Upper lobe of right lung (tissue), 1 donor: Measurements from ENCODE around the gene C10orf71. TPM values are rescaled to one million over a fixed set of nuclear protein-coding genes. Genes with fewer than 3 reads are reported as not detected.

ENCODE experiments used
- ATAC-seq: fragments of 200-7000 bp; cut with Tn5 transposase; one replicate; pipeline ENCODE4 v1.9.1; 2020; ENCODE audit warnings: mild to moderate bottlenecking, moderate library complexity
- DNase-seq: peaks from one replicate; pipeline ENCODE4 v3.0.0-alpha.2; 2020
- H3K27ac ChIP-seq: fragments of 200-600 bp; one replicate; pipeline ENCODE4 v1.8.0; 2022
- H3K27me3 ChIP-seq: fragments of 200-600 bp; one replicate; pipeline ENCODE4 v1.8.0; 2022; ENCODE audit warnings: mild to moderate bottlenecking
- H3K36me3 ChIP-seq: fragments of 200-600 bp; one replicate; pipeline ENCODE4 v1.8.0; 2022
- H3K4me1 ChIP-seq: fragments of 200-600 bp; one replicate; pipeline ENCODE4 v1.8.0; 2022
- H3K4me3 ChIP-seq: fragments of 200-600 bp; one replicate; pipeline ENCODE4 v1.8.0; 2022; ENCODE audit warnings: mild to moderate bottlenecking
- H3K9me3 ChIP-seq: fragments of 200-600 bp; one replicate; pipeline ENCODE4 v1.8.0; 2022
- intact Hi-C: fragments of 100-400 bp; cut with DNase I; formaldehyde crosslinking; loops from one replicate; pipeline ENCODE4 v1.11.0; 2022
- total RNA-seq: library from RNA; stranded (reverse); fragmentation: NEBNext Ultra II Directional; extraction: Animal tissue kit (Norgen Biotek cat#: 25700); gene quantifications from one replicate; pipeline ENCODE4 v1.2.1, GENCODE V29; 2021
- TF ChIP-seq, protein P1 (sequence below): fragments of 200-600 bp; IDR thresholded peaks from one replicate; pipeline ENCODE4 v1.8.0; 2022; ENCODE audit warnings: antibody characterized with exemption
- donor health status: DM: no; HTN: yes; CAD: no; lungs with severe emphysema.

The C10orf71 gene
- total RNA-seq, 1 donor from 2014 or later, result not detected

DNA sequence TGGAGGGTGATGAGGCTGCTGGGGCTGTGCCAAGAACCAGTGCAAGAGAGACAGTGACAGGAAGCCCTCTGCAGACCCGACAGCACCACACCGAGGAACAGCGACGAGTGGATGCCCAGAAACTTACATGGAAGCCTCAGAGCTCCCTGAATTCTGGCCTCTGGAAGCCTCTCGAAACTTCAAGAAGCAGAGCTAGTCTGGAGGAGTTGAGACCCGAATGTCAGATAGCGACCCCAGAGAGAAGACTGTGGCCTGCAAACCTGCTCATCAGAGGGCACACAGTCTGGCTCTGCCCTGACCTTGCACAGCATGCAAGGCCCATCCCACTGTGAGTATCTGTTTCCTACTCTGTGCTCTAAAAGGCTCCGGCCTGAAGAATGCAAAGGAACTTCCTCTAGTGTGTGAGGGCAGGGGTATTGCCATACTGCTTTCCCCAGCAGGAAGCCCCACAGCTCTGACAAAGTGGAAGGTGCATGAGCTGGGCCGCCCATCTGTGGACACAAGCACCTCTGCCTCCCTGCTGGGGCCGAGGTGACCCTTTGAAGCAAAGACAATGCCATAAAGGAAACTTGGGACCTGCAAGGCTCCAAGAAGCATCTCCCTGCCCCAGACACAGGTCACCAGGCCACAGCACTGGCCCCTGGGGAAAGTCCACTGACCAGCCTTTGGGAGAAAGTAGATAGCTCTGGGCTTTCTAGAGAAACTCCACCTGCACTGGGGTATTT, 10.5 kb upstream of the C10orf71 start:
- no peaks in the 10 kb centered on the region for H3K36me3 ChIP-seq
- TF ChIP-seq, protein P1, sequence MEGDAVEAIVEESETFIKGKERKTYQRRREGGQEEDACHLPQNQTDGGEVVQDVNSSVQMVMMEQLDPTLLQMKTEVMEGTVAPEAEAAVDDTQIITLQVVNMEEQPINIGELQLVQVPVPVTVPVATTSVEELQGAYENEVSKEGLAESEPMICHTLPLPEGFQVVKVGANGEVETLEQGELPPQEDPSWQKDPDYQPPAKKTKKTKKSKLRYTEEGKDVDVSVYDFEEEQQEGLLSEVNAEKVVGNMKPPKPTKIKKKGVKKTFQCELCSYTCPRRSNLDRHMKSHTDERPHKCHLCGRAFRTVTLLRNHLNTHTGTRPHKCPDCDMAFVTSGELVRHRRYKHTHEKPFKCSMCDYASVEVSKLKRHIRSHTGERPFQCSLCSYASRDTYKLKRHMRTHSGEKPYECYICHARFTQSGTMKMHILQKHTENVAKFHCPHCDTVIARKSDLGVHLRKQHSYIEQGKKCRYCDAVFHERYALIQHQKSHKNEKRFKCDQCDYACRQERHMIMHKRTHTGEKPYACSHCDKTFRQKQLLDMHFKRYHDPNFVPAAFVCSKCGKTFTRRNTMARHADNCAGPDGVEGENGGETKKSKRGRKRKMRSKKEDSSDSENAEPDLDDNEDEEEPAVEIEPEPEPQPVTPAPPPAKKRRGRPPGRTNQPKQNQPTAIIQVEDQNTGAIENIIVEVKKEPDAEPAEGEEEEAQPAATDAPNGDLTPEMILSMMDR, result no peak

DNA sequence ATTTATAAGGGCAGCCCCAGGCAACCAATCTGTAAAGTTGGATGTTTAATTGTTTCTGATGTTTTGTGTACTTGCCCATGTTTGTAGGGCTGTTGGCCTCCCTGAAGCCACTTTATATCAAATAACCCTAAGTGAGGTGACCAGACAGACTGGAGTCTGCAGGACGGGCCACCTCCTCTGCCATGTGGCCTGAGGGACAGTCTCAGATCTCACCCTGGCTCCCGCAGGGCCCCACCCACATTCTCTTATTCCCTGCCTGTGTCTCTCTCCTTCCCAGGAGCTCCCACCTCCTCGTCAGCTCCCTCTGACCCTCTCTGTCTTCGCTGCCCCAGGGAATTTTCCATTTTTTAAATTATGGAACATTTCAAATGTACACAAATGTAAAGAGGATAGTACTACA, 9.5 kb upstream of the C10orf71 start:
- no peak for DNase-seq

More for the DNA sequence above, 10.5 kb upstream of the C10orf71 start:
- ATAC-seq (no peak), DNase-seq (no peak)
- Histone ChIP-seq H3K9me3 (no peaks in the 10 kb centered on the region), H3K4me1 (no peaks in the 10 kb centered on the region), H3K27ac (no peak overlapping the region), H3K27me3 (no peaks in the 10 kb centered on the region), H3K4me3 (no peak overlapping the region)
- intact Hi-C loops, result no loop called here

DNA sequence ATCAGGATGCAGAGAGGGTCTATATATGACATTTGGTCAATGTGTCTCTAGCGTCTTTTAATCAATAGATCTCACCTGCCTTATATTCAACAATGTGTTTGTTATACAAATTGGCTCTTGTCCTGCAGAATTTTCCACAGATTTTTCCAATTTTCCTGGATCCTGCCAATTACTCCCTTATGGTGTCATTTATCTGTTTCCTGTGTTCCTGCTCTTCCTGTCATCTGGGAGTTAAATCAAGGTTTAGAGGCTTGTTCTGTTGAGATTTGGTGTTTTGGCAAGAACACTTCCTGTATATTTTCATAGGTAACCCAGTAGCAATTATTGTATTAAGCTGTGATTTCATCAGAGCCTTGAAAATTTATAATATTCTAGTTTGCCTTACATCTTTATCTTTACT, 8.8 kb upstream of the C10orf71 start:
- intact Hi-C loops, result no loop called here
- ATAC-seq, result no peak
- no peak for DNase-seq
- H3K27ac ChIP-seq, result no peak overlapping the region
- no peaks in the 10 kb centered on the region for H3K36me3 ChIP-seq
- H3K4me3 ChIP-seq, result no peak overlapping the region
- H3K4me1 ChIP-seq, result no peaks in the 10 kb centered on the region
- H3K9me3 ChIP-seq, result no peaks in the 10 kb centered on the region
- TF ChIP-seq, protein P1, result no peak
- H3K27me3 ChIP-seq, result no peaks in the 10 kb centered on the region

More for the DNA sequence above, 9.5 kb upstream of the C10orf71 start:
- intact Hi-C loops, result no loop called here
- no peaks in the 10 kb centered on the region for H3K4me1 ChIP-seq
- no peak for ATAC-seq
- no peak overlapping the region for H3K27ac ChIP-seq
- no peaks in the 10 kb centered on the region for H3K27me3 ChIP-seq
- no peak overlapping the region for H3K4me3 ChIP-seq
- no peaks in the 10 kb centered on the region for H3K9me3 ChIP-seq
- no peaks in the 10 kb centered on the region for H3K36me3 ChIP-seq
- TF ChIP-seq, protein P1, result no peak

DNA sequence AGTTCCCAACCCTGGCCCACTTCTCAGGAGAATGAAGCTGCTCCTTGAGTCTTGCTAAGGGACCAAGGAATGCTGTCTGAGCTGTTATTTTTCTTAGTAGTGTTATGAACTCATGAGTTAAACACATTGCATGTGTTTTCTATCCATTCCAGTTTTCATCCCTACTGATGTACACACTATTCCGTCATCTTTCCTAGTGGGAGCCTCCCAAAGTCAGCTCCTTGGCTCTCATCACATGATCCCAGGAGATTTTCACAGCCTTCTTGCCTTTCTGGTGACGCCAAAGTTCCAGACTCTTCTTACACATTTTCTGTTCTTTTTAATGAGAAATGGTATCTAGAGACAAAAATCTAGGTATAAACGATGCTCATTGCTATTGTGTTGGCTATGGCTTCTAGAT, 8.4 kb upstream of the C10orf71 start:
- no peak overlapping the region for H3K27ac ChIP-seq
- intact Hi-C loops, result no loop called here

DNA sequence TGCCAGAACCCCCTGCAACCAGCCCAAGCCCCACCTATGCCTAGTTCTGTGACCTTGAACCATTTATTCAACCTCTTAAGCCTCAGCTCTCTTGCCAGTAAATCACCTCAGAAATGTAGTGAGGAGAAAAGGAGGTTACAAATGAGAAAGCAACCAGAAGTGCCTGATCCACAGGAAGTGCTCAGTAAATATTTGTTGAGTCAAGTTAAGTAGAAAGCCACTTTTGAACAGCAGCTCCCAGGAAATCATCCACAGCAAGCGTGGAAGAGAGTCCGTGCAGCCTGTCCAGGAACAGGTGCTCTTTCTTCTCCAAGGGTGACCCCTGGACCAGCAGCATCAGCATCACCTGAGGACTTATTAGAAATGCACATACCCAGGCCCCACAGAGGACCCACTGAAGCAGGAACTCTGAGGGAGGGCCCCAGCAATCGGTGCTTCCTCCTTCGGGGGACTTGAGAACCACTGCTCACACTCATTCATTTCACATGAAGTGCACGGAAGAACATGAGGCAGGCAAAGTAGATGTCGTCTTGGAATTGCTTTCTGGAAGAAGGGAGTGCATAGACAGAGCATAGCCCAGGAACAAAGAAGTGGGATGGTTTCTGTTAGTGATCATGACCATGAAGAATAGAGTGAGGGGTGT, 6.3 kb upstream of the C10orf71 start:
- no peaks in the 10 kb centered on the region for H3K4me1 ChIP-seq
- no peaks in the 10 kb centered on the region for H3K36me3 ChIP-seq
- H3K27ac ChIP-seq, result no peak overlapping the region
- H3K27me3 ChIP-seq, result no peaks in the 10 kb centered on the region
- intact Hi-C loops, result no loop called here
- ATAC-seq (peak; percentile 51), DNase-seq (no peak)
- H3K4me3 ChIP-seq, result no peak overlapping the region
- TF ChIP-seq, protein P1, result no peak
- no peaks in the 10 kb centered on the region for H3K9me3 ChIP-seq

More for the DNA sequence above, 8.4 kb upstream of the C10orf71 start:
- H3K27me3 ChIP-seq, result no peaks in the 10 kb centered on the region
- H3K4me3 ChIP-seq, result no peak overlapping the region
- TF ChIP-seq, protein P1, result no peak
- DNase-seq (no peak), ATAC-seq (no peak)
- H3K36me3 ChIP-seq, result no peaks in the 10 kb centered on the region
- H3K9me3 ChIP-seq, result no peaks in the 10 kb centered on the region
- no peaks in the 10 kb centered on the region for H3K4me1 ChIP-seq
